HG02840 (cell line): ENCODE measurements around the gene RPS6KL1.

Source experiments
- ATAC-seq: cut with Tn5 transposase; IDR thresholded peaks from one replicate; pipeline ENCODE4 v1.9.1; 2021; ENCODE audit warnings: mild to moderate bottlenecking, moderate library complexity, moderate number of reproducible peaks; ENCODE audit not compliant: unreplicated experiment, low FRiP score

Gene RPS6KL1

GRCh38 chr14:74915826-74916225, 7.2 kb downstream of the RPS6KL1 start:
- ATAC-seq, result no peak

DNA sequence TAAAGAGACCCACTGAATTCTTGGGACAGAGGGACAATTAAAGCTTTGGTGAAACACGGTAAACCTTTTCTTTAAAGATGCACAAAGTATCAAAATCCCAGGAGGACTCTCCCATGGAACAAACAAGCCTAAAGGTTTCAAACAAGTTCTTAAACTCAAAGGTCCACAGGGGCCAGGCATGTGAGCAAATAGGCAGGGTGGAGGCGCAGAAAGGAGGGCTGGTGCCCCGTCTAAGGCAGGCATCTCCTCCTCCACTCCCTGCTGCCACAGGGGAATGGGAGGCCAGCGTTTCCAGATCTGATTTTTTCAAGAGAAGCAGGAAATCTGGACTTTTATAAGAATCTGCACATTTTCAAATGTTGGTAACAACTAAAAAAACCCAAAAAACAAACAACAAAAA, 7.6 kb downstream of the RPS6KL1 start:
- ATAC-seq, result no peak

- ATAC-seq, result no peak
Measured at GRCh38 chr14:74913986-74914573, 9.0 kb downstream of the RPS6KL1 start.

DNA sequence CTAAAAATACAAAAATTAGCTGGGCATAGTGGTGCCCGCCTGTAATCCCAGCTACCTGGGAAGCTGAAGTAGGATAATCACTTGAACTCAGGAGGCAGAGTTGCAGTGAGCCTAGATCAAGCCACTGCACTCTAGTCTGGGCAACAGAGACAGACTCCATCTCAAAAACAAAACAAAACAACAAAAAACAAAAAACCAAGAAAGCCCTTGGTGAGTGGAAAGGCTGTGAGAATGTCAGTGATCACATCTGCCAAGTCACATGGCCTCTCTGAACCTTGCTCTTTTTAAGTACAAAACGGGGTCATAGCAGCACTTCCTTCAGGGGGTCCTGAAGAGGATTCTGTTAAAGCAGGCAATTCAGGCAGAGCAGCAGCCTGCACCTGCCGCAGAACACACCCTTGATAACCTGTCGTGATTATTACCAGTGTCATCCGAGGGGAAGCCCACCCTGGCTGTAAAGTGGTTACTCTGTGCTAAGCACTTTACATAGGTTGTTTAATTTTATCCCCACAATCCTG, 9.6 kb downstream of the RPS6KL1 start:
- no peak for ATAC-seq

DNA sequence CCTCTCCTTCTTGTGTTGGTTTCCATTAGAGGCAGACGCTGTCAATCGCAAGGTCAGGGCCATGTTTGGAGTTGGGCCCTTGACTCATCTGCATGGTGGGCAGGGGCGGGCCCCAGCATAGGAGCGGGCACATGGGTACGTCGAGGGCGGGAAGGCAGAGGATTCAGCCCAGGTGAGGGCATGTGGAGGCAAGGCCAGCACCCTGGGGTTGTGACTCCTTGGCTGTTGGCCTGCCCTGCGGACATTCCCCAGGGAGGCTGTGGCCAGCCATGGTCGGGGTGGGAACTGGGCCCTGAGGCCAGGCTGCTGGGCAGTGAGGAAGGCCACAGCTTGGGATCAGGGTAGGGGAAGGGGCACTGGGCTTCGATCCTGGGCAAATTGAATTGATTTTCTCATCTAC, 10.3 kb downstream of the RPS6KL1 start:
- ATAC-seq, result no peak

DNA sequence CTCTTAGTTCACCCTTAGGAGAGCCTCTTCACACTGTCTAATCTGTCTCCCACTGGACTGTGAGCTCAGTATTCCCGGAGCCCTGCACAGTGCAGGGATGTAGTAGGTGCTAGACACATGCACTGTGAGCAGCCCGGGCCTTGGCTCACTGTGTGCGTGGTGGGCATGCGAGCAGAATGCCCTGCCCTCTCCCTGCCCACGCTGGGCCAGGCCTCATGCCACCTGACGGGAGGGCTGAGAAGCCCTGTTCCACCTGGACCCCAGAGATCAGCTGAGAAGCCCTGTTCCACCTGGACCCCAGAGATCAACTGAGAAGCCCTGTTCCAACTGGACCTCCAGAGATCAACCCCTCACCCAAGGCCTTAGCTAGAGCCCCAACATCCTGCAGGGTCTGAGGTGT, 10.9 kb downstream of the RPS6KL1 start:
- no peak for ATAC-seq

- no peak for ATAC-seq
Measured at GRCh38 chr14:74911704-74912103, 11.4 kb downstream of the RPS6KL1 start.

- no peak for ATAC-seq
Measured at GRCh38 chr14:74911221-74911620, 11.8 kb downstream of the RPS6KL1 start.

- no peak for ATAC-seq
Measured at GRCh38 chr14:74910556-74910955, 12.5 kb downstream of the RPS6KL1 start.

DNA sequence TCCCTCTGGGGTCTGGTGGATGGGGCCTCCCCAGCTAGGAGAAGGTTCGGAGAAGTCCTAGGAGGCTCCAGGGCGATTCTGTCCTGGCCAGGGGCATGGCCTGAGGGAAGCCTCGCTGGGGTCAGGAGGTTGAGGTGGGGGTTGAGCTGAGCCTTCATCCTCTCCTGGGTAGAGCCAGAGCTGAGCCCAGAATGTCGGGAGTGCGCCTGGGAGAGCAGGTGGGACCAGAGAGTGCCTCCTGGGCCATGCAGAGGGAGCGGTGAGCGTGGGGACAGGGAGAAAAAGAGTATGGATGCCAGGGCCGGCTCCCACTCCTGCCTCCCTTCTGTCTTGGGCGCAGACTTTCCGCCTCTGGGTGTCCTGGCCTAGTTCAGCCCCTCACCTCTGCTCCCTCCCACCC, 13.1 kb downstream of the RPS6KL1 start:
- ATAC-seq, result no peak

GRCh38 chr14:74909501-74909900, 13.6 kb downstream of the RPS6KL1 start:
- no peak for ATAC-seq

- no peak for ATAC-seq
Measured at GRCh38 chr14:74908861-74909341, 14.2 kb downstream of the RPS6KL1 start.

GRCh38 chr14:74907744-74908143, 15.3 kb downstream of the RPS6KL1 start:
- ATAC-seq, result no peak

- no peak for ATAC-seq
Measured at GRCh38 chr14:74906925-74907521, 16.0 kb downstream of the RPS6KL1 start.

GRCh38 chr14:74905595-74906142, 17.4 kb downstream of the RPS6KL1 start:
- ATAC-seq, result no peak

GRCh38 chr14:74904635-74905503, 18.2 kb downstream of the RPS6KL1 start:
- ATAC-seq, result no peak

GRCh38 chr14:74902941-74903705, 19.9 kb downstream of the RPS6KL1 start:
- no peak for ATAC-seq

DNA sequence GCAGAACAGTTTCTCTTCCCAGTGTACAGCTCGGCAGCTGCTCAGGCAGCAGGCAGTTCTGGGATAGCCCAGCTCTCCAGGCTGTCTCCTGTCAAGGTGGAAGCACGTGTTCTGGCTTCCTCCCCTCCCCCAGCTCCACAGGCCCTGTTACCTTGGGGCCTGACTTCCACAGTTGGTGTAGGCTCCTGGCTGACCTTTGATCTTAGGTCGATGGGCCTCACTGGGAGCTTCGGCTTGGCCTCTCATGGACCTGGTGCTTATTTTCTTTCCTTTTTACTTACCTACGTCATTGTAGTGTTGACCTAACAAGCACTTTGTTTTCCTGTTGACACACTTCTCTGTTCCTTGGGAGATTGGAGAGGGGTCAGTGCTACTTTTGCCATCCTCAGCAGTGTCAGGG, 24.4 kb downstream of the RPS6KL1 start:
- no peak for ATAC-seq

- no peak for ATAC-seq
Measured at GRCh38 chr14:74898083-74898482, 25.0 kb downstream of the RPS6KL1 start.

DNA sequence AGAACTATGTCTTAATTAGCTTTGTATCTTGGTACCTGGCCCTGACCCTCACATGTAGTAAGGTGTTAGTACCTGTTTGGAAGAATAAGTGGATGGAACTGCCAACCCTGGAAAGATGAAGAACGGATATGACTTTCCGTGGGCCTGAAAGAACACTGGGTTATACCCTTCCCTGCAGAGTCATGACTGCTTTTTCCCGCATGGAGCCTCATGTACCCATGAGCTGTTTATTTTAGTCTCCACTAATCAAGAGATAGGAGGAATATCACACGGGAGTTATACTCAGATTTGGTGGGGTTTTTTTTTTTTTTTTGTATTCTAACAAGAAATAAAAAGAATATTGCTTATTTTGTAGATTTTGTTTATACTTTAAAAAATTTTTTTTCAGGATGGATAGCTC, 25.4 kb downstream of the RPS6KL1 start:
- no peak for ATAC-seq
